K562 (cell line): Measurements from ENCODE around the gene PSMD2. TPM values are rescaled to one million over a fixed set of nuclear protein-coding genes. Genes with fewer than 3 reads are reported as not detected.

Experiments
- CCAR2 ChIP-seq: fragments of 200-400 bp; formaldehyde crosslinking; IDR thresholded peaks from 2 replicates; pipeline ENCODE4 v1.6.1; 2017; ENCODE audit warnings: mild to moderate bottlenecking, low read depth, low read length
- CHD1 ChIP-seq: fragments of 200-600 bp; sonication (generic); IDR thresholded peaks from one replicate; pipeline ENCODE4 v1.6.1; 2012; ENCODE audit warnings: mild to moderate bottlenecking, moderate library complexity, low read length, inconsistent platforms
- MGA ChIP-seq: fragments of 450-650 bp; IDR thresholded peaks from 2 replicates; pipeline ENCODE4 v1.6.1; 2016; ENCODE audit warnings: mild to moderate bottlenecking, moderate library complexity
- polyA plus RNA-seq, 8 experiments: library from polyadenylated mRNA; depleted of rRNA in 4 of 8; stranded (reverse) in 5 of 8; unstranded in 3 of 8; fragments of >200 nt; fragmentation: Nextera tagmentation in 2 of 8; fragmentation: Illumina TruSeq in 1 of 8; extraction: Ambion mirVana in 2 of 8; extraction: Trizol in 1 of 8; gene quantifications; 2 replicates each; pipeline versions ENCODE4 v1.2.1 to v1.2.3, GENCODE V29; 2011 to 2014; ENCODE audit warnings: inconsistent platforms in 1 of 8, missing spikeins in 1 of 8
- total RNA-seq, 7 experiments: library from RNA; depleted of rRNA in 6 of 7; stranded (reverse); fragments of >200 nt in 6 of 7; fragmentation: Illumina TruSeq in 2 of 7; extraction: Trizol in 2 of 7; gene quantifications; 2 replicates each; pipeline versions ENCODE4 v1.2.1 to v1.2.3, GENCODE V29; 2011 to 2021; ENCODE audit warnings: low replicate concordance in 1 of 7

The PSMD2 gene
- total and polyA plus RNA-seq, 9 of the 15 experiments (the other 6 are each of a cell fraction or from before 2014, with no cell fraction given), result 152 to 484 (median 295) TPM

- no peak for TF ChIP-seq MGA
- TF ChIP-seq CHD1, result no peak
- TF ChIP-seq CCAR2, result no peak
- TF ChIP-seq, all 486 proteins: peak for 49
Observed at GRCh38 chr3:184347321-184348056, 48.4 kb downstream of the PSMD2 start (continued).
